Ovary (tissue), 3 donors: Measurements from ENCODE around the gene ACSF3.

Experiments used
- POLR2A ChIP-seq: fragments of 450-650 bp; IDR thresholded peaks from one replicate; pipeline ENCODE4 v1.6.1; 2017; ENCODE audit warnings: antibody characterized with exemption, mild to moderate bottlenecking, moderate library complexity
- TF ChIP-seq, protein P1 (sequence below), 3 donors: fragments of 450-650 bp in 2 of 3; fragments of 200-600 bp in 1 of 3; IDR thresholded peaks; one replicate each; pipeline versions ENCODE4 v1.5.1 to v1.8.0; 2016 to 2022; ENCODE audit warnings: antibody characterized with exemption in 3 of 3, mild to moderate bottlenecking in 1 of 3
- donor health status: DM: no; HTN: no; CAD: no.

DNA sequence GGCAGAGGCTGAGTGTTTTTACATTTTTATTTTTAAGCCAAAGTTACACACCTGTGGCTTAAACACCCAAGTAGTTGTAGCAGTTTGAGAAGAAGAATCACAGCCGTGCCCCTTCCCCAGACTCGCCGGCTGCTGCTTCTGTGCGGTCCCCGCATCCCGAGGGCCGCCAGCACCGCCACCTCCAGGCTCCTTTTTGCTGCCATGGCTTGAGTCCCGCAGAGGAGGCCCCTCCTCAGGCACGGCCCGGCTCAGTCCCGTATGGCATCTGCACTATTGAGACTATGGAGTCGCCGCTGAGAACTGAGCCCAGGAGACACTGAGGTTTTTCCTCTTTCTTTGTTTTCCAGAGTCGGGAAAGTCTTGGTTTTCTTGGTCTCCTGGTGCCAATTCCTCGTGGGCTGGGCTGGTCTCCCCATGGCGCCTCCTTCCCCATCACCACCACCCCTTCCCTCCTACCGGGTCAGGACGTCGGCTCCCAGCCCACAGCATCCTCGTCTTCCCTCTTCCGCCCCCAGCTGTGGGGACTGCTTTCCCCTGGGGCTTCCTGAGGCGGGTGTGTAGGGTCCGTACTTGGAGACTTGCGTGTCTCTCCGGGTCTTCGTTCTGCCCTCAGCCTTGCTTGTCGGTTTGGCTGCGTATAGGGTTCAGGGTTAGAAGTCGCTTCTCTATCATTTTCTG, 45.3 kb downstream of the ACSF3 start:
- TF ChIP-seq, protein P1, sequence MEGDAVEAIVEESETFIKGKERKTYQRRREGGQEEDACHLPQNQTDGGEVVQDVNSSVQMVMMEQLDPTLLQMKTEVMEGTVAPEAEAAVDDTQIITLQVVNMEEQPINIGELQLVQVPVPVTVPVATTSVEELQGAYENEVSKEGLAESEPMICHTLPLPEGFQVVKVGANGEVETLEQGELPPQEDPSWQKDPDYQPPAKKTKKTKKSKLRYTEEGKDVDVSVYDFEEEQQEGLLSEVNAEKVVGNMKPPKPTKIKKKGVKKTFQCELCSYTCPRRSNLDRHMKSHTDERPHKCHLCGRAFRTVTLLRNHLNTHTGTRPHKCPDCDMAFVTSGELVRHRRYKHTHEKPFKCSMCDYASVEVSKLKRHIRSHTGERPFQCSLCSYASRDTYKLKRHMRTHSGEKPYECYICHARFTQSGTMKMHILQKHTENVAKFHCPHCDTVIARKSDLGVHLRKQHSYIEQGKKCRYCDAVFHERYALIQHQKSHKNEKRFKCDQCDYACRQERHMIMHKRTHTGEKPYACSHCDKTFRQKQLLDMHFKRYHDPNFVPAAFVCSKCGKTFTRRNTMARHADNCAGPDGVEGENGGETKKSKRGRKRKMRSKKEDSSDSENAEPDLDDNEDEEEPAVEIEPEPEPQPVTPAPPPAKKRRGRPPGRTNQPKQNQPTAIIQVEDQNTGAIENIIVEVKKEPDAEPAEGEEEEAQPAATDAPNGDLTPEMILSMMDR (IDR thresholded peaks at IDR 0.05): no peak
- no peak for TF ChIP-seq POLR2A
